Coronary artery (tissue), 2 donors: ENCODE results near the gene CLEC2L.

Experiments used
- DNase-seq: peaks from one replicate; pipeline ENCODE4 v3.0.0-alpha.2; 2017; ENCODE audit warnings: low spot score
- H3K27ac ChIP-seq, 2 donors: fragments of 200-600 bp; sonication (generic); one replicate each; pipeline ENCODE4 v1.5.1; 2016 to 2019
- H3K4me3 ChIP-seq: fragments of 200-600 bp; sonication (generic); 2 replicates; pipeline ENCODE4 v1.5.1; 2016; ENCODE audit warnings: mild to moderate bottlenecking, moderate library complexity
- CTCF ChIP-seq: fragments of 200-600 bp; sonication (generic); IDR thresholded peaks from one replicate; pipeline ENCODE4 v1.5.1; 2019; ENCODE audit warnings: antibody characterized with exemption

CLEC2L gene

GRCh38 chr7:139573871-139574270 lies 50.4 kb downstream of the CLEC2L start:
- no peak for DNase-seq
- TF ChIP-seq CTCF, result no peak
- no peak overlapping the region for H3K27ac ChIP-seq
- H3K4me3 ChIP-seq, result no peak overlapping the region

- no peak for DNase-seq
- Histone ChIP-seq H3K4me3 (no peak overlapping the region), H3K27ac (no peak overlapping the region)
- no peak for TF ChIP-seq CTCF
These were observed 51.3 kb downstream of the CLEC2L start for GRCh38 chr7:139574618-139575337.

- DNase-seq, result no peak
- TF ChIP-seq CTCF, result no peak
- H3K4me3 ChIP-seq, result no peak overlapping the region
- H3K27ac ChIP-seq, result no peak overlapping the region
These were observed 51.8 kb downstream of the CLEC2L start for GRCh38 chr7:139575338-139575680.

- no peak for DNase-seq
- TF ChIP-seq CTCF, result no peak
- Histone ChIP-seq H3K4me3 (no peak overlapping the region), H3K27ac (no peak overlapping the region)
These were observed 52.9 kb downstream of the CLEC2L start for GRCh38 chr7:139576179-139576973.

- Histone ChIP-seq H3K4me3 (no peak overlapping the region), H3K27ac (no peak overlapping the region)
- TF ChIP-seq CTCF, result no peak
- no peak for DNase-seq
These were observed 57.0 kb downstream of the CLEC2L start for GRCh38 chr7:139580435-139580834.

GRCh38 chr7:139582130-139582650 lies 58.7 kb downstream of the CLEC2L start:
- TF ChIP-seq CTCF, result no peak
- no peak overlapping the region for H3K4me3 ChIP-seq
- no peak overlapping the region for H3K27ac ChIP-seq
- DNase-seq, result no peak
